Activated T-cell treated with anti-CD3 and anti-CD28 coated beads for 24 hours (primary cell): ENCODE data around the gene LSS.
"Not testable (repeated sequence)": the region's sequence is repeated elsewhere in the genome, so short reads cannot be mapped to it uniquely, and the experiment has no call there.

Experiments used
- DNase-seq: peaks from one replicate; pipeline ENCODE4 v3.0.0-alpha.2; 2020; ENCODE audit warnings: low read depth

LSS gene

DNA sequence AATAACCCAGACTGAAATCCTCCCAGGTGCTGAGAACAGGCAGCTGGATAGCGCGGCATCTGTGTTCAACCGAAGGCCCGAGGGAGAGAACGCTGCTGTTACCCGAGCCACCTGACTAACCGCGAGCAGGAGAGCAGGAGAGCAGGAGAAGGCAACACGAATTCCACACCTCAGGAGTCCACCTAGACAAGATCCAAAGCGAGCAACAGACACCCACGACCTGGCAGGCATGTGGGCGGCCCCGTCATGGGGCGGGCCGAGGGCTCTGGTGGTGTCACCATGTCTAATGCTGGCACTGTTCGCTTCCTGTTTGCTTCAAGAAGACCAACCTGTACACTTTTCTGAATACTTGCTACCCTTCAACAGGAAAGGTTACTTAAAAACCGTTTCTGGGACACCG is 23.4 kb downstream of the LSS start:
- DNase-seq = no peak

DNA sequence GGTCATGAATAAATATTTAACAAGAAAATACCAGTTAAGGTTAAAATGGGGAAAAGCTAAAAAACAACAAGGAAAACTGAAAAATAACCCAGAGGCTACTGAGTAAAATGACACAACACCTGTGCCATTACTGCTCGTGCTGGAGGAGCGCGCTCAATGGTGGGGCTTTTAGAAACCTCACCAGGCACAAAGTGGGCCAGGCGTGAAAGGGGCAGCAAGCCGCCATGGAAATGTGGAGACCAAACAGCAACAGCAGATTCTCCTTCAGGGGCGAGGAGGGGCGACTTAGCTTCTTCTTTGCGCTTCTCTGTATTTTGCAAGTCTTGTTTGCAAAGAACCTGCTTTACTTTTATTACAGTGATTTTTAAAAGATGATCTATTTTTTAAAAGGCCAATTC is 25.4 kb downstream of the LSS start:
- no peak for DNase-seq

DNA sequence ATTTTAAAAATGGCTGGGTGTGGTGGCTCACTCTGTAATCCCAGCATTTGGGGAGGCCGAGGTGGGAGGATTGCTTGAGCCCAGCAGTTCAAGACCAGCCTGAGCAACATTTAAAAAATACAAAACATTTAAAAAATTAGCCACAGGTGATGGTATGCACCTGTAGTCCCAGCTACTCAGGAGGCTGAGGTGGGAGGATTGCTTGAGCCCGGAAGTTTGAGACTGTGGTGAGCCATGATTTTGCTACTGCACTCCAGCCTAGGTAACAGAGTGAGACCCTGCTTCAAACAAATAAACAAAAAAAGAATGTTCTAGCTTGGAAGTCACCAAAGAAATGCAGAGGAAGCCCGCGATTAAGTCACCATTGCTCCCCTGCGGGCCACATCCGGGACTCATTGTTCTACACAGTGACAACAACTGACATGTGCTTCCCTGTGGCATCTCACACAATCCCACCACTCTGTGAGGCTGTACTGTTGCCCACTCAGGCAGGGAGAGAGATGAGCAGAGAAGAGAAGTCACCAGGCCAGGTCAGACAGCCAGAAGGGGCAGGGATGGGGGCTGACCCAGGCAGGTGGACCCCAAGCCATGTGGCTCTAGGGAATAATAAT is 25.9 kb downstream of the LSS start:
- DNase-seq = no peak

DNA sequence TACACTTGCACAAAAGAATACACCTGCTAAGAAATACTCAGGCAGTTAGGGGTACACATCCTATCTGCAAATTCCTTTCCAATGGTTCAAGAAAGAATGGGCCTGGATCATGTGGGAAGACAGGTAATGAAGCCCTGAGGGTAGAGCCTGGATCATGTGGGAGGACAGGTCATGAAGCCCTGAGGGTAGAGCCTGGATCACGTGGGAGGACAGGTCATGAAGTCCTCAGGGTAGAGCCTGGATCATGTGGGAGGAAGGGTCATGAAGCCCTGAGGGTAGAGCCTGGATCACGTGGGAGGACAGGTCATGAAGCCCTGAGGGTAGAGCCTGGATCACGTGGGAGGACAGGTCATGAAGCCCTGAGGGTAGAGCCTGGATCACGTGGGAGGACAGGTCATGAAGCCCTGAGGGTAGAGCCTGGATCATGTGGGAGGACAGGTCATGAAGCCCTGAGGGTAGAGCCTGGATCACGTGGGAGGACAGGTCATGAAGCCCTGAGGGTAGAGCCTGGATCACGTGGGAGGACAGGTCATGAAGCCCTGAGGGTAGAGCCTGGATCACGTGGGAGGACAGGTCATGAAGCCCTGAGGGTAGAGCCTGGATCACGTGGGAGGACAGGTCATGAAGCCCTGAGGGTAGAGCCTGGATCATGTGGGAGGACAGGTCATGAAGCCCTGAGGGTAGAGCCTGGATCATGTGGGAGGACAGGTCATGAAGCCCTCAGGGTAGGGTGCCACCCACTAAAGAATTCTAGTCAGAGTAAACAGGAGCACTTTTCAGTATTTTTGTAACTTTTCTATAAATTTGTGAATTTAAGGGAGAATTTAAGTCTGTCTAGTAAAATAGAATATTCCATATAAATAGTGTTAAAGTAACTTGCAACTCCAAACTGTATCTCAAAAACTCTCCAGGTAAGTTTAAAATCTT is 27.4 kb downstream of the LSS start:
- DNase-seq = not testable (repeated sequence)

DNA sequence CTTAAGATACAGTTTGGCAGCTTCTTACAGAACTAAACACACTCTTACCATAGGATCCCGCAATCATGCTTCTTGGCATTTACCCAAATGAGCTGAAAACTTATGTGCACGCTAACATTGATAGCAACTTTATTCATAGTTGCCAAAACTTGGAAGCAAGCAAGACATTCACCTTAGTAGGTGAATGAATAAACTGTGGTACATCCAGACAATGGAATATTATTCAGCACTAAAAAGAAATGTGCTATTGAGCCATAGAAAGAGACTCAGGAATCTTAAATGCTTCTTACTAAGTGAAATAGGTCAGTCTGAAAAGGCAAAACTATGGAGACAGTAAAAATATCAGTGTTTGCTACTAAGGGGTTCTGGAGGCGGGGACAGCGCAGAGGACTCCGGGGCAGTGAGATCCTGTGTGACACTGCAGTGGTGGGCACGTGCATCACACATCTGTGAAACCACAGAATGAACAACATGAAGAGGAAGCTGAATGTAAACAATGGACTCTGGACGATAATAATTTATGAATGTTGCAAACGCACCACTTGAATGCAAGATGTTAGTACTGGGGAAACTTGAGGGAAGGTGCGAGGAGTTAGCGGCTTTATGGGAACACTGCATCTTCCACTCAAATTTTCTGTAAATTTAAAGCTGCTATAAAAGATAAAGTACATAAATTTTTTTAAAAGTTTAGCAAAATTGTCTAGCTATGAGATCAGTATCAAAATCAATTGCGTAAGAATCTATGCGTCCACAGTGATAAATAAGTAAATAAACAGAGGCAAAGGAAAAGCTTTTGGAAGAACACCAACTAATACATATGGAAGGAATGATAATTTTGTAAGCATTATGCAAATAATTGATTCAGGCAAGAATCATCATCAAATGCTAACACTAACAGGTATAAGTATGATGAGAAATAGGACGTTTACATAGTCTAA is 28.9 kb downstream of the LSS start:
- no peak for DNase-seq

DNA sequence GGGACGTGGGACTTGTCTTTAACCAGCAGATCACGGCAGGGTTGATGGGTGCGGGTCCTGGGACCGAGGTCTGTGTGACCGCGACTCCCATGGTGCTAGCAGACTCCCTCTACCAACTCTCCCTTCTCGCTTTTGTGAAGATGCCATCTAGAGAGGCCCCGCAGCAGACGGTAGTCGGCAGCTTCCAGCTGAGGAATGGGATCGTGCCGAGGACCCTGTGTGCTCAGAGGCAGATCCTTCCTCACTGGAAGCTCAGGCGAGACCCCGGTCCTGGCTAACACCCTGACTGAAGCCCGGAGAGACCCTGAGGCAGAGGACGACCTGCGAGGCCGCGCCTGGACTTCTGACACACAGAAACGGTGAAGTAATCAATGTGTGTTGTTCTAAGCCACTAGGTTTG is 31.8 kb downstream of the LSS start:
- no peak for DNase-seq

DNA sequence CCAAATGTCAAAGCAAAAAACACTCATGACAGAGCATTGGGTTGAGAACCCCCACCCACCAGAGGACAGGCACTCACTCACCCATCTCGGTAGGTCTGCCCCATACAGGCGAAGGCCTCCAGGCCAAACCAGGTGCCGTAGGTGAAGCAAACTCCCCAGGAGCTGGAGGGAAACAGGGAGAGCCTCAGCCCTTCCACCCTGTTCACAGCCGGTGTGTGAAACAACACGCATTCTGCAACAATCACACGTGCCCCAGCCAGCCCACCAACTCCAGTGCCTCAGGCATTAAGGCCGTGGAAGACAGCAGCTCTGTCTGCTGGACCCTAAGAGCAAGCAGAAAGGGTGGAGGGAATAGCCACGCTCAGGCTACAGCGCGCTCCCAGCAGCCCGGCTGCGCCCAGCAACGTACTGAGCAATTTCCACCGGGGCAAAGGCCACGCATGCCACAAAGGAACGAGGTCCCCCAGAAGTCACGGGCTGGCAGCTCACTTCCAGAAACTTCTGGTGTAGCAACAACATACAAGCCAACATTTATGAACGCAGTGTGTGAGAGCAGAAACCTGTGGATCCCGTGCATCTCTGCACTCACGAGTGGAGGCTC is 32.9 kb downstream of the LSS start:
- DNase-seq = no peak

DNA sequence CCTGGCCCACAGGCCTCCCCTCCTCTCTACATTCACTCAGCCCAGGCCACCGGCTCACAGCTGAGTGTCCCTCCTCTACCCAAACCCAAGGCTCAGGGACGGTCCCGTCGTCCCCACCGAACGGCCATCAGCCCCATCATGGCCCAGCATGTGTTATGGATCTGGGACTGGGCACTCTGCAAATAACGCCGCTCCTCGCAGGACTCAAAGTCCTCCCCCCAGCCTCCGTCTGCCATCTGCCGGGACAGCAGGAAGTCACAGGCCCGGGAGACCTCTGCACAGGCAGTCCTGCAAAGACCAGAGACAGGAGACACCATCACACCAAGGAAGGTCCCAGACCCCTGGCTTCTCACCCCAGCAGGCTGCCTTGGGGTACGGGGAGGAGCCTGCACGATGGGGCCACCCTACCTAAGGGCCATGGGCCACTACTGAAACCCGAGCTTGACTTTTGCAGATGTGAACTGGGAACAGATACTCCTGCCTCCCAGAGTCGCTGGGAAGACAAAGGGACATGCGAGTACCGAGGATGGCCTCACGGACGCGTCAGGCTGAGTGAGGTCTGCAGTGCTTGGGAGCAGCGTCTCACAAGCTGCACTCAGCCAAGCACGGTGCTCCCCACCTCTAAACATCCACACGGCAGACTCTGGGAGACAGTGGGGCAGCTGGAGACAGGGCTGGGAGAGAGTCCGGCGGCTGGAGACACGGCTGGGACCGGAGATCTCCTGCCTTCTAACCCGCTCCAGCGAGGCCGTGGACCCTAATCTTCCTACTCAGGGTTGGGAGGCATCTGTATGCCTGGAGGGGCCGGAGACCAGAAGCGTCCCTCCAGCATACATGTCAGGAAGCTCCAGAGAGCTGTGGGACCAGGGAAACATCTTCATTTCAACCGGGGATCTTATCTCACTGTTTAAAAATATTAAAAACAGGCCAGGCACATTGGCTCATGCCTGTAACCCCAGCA is 33.9 kb downstream of the LSS start:
- no peak for DNase-seq

DNA sequence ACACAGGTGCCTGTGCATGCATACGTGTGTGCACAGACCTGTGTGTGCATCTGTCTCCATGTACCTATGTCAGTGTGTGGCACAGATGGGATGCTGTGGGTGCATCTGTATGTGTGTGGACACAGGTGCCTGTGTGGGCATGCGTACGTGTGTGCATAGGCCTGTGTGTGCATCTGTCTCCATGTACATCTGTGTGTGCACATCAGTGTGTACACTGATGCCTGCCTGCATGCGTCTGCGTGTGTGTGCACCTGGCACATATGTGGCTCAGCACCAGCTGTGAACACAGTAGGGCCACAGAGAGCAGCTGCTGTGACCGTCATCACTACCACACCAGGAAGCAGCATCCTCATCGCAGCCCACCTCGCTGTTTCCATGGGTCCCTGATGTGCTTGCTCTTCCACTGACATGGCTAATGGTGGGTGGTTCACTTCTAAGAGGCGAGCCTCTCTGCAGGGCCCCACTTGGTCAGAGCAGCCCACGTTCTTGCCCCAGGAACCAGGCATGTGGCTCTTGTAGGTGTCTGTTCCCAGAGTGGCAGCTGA is 34.7 kb downstream of the LSS start:
- no peak for DNase-seq

DNA sequence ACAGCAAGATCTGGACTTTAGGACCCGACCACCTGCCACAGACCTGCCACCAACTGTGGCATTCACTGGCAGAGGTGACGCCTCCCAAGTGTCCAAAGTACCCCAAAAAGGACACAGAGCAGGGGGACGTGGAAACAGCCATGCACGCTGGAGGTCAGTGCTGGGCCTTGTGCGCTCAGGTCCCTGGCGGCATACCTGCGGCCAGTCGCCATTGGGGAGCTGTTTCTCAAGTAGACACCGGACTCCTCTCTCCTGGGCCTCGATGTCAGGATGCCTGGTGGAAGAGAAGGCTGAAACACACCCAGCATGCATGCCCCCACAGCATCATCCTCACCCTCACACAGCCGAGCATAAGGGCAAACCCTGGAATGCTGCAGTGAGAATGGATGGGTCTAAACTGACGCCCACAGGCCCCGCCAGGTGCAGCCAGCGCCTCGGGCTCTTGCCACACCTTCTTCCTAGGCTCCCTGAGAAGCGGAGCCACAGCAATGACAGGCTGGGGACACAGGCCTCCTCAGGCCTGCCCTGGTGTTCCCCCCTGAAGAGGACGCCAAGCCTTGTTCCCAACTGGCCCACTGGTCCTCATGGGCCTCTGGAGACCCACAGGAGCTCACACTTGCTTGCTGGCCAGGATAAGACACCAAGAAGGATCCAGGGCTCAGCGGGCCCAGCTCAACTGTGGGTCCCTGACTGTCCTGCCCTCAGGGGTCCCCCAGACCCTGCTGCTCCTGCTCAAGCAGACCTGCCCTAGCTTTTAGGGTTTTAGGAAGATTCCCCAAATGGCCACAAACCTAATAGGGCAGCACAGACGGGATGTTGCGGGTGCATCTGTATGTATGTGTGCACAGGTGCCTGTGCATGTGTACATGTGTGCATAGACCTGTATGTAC is 36.6 kb downstream of the LSS start:
- DNase-seq = no peak

DNA sequence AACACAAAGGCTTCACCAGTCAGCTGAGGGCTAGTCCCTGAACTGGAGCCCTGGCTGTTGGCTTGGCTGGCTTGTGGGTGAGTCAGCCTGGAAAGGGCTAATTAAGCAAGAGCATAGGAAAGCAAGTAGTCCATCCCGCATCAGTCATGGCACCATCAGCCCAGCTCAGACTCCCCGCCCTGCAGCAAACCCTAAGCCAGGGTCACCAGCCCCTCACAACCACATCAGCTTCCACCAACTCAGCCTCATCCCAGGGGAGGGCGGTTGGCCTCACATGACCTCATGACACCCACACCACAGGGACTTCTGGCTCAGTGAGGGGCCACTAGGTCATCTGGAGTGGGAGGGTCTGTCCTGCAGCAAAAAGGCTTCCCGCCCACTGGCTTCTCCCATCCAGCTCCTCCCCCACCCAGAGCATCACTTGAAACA is 37.3 kb downstream of the LSS start:
- DNase-seq = no peak

DNA sequence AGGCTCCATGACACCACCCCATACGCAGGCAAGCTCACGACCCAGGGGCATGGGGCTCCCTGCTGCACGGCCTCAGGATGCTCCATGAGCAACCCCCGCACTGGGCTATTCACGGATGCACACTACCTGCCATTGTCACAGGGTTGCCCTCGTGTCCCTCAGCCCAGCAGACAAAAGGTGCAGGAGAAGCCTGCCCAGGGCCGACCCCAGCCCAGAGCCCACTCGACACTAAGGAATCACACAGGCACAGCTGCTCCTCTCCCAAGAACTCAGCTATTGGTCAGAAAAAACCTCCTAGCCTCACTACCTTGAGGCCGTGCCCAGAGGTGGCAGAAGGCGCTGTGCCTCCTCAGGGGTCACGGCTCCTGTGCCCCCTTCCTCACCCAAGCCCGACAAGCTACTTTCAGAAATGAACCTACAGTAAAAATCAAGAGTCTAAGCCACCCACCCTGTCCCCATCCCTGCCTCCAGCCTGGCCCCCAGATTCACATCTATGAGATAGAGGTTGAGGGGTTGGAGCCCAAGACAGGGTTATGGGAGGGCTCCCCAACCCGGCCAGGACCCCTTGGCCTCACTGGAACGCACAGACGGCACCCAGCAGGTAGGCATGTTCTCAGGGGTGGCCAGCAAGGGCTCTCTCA is 38.0 kb downstream of the LSS start:
- DNase-seq = no peak

DNA sequence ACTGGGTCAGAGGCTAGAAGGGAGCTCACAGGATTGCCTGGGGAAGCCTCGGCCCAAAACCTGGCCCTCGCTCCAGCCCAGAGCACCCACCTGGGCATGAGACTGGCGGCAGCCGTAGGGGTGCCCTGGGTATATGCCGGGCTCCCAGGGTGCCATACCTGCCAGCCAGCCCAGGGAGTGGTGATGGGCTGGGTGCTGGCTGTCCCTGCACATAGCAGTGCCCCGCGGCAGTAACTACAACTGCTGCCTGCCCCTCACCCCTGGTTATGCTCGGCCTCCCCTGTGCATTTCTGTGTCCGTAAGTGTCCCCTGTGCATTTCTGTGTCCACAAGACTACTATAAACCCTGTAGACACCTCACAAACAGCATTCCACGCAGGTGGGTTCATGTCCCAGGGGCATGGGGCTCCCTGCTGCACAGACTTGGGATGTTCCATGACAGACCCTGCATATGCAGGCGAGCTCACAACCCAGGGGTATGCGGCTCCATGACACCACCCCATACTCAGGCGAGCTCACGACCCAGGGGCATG is 38.5 kb downstream of the LSS start:
- no peak for DNase-seq

DNA sequence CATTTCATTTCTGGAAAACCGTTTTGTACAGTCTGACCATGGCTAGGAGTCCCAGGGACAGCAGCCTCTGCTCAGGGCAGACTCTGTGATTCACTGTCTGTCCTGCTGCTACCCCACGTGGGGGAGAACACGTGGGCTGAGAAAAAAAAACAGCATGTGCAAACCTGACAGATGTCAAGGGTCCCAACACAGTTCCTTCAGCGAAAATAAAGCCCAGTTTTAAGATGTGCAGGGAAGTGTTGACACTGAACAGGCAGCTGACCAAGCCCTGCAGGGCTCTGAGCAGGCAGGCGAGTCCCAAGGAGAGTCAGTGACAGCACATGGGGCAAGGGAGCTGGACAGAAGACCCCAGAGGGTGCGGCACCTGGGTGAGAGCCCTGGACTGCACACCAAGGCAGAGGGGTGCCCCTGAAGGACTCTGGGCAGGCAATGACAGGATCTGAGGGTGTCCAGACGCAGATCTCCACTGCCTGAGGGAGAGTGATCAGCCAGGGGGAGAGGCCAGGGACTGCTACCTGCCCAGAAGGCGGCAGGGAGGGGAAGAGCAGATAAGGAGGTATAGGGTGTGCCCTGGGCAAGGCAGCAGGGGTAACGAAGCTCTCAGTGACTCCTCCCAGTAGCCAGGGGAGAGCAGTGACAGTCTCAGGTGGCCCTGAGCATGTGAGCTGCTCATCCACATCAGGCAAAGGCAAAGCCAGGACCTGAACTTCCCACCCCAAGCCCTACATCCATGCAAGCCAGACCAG is 39.2 kb downstream of the LSS start:
- DNase-seq = no peak

DNA sequence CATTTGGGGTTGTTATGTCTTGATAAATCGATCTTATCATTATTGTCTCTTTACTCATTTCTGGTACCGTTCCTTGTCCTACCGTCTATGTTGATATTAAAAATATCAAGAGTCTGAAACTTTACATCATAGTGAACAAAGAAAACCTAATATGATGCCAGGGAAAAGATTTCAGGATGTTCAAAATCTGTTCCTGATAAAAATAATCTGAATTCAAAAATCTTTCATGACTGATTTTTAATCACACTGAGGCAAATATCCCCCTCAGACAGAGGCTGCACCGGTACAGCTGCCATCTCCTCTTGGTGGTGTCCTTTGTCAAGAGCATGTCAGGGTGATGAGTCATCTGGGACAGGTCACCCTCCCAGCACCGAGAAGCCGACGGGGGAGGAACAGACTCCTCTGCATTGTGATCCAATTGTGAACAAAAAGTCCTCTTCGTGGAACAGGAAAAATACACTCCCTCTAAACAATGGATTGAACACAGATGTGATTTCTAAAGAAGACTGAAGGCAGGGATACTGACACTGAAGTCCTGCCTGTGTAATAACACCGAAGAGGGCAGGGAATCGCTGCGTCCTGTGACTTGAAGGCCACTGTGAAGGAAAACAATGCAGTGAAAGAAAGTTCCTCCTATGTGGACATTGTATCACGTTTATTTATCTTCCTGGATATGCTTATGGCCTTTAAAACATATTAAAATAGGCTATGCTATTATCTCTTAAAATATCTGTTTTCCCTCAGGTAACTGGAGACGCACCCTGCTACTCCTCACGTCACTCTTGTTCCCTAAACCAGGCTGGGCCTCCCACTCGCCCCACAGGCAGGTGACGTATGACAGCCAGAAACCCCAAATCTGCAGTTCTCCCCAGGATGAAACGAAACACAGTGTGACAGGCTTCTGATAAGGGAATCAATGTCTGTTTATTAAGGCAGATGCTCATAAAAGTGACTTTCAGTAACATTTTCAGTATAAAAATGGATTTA is 40.1 kb downstream of the LSS start:
- DNase-seq = no peak

DNA sequence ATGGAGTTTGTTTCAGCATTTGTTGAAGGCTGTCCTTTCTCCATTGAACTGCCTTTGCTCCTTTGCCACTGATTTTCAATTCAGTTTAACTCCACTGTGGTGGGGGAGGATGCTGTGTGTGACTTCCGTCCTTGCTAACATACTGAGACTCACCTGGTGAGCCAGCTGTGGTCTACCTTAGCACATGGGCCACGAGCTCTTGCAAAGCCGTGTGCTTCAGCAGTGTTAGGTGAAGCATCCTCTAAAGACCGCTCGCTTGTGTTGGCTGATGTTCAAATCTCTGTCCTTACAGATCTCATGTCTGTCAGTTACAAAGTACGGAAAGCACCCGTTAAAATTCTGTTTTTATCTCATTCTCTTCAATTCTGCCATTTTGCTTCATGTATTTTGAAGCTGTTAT is 40.8 kb downstream of the LSS start:
- DNase-seq = no peak

DNA sequence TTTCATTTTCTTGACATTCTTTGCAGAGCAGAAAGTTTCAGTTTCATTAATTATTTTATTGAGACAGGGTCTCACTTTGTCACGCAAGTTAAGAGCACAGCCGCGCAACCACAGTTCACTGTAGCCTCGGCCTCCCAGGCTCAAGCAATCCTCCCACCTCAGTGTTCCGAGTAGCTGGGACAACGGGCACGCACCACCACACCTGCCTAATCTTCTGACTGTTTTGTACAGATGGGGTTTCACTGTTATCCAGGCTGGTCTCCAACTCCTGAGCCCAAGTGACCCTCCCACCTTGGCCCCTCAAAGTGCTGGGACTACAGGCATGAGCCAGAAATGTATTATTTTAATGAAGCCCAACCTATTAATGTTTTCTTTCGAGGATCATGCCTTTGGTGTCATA is 41.3 kb downstream of the LSS start:
- DNase-seq = no peak
